Right lobe of liver (tissue), 6 donors: Measurements from ENCODE around the gene PAK2. TPM values are rescaled to one million over a fixed set of nuclear protein-coding genes. Genes with fewer than 3 reads are reported as not detected.
A peak's percentile ranks its signal among the peaks of the same experiment; 100 is the strongest.
"Not testable (repeated sequence)": the region's sequence is repeated elsewhere in the genome, so short reads cannot be mapped to it uniquely, and the experiment has no call there.

Source experiments
- ATAC-seq, 4 donors: fragments of 200-7000 bp; cut with Tn5 transposase; one replicate each; pipeline ENCODE4 v1.9.1; 2020; ENCODE audit warnings: mild to moderate bottlenecking in 4 of 4, moderate library complexity in 4 of 4
- DNase-seq, 3 donors: peaks; one replicate each; pipeline ENCODE4 v3.0.0-alpha.2; 2020
- H3K27ac ChIP-seq, 3 donors: fragments of 200-600 bp; one replicate each; pipeline ENCODE4 v1.8.0; 2022
- H3K27me3 ChIP-seq, 2 donors: fragments of 200-600 bp; one replicate each; pipeline ENCODE4 v1.8.0; 2022
- H3K36me3 ChIP-seq, 4 donors: fragments of 200-600 bp; sonication (generic) in 1 of 4; one replicate each; pipeline versions ENCODE4 v1.5.1 to v1.8.0; 2017 to 2022; ENCODE audit warnings: control low read depth in 1 of 4
- H3K4me1 ChIP-seq, 4 donors: fragments of 200-600 bp; sonication (generic) in 1 of 4; one replicate each; pipeline versions ENCODE4 v1.5.1 to v1.8.0; 2017 to 2022; ENCODE audit warnings: control low read depth in 1 of 4
- H3K4me3 ChIP-seq, 3 donors: fragments of 200-600 bp; one replicate each; pipeline ENCODE4 v1.8.0; 2022
- H3K9me3 ChIP-seq, 4 donors: fragments of 200-600 bp; sonication (generic) in 1 of 4; one replicate each; pipeline versions ENCODE4 v1.5.1 to v1.8.0; 2017 to 2022; ENCODE audit warnings: control low read depth in 1 of 4
- CTCF ChIP-seq, 4 donors: fragments of 200-600 bp in 3 of 4; fragments of 450-650 bp in 1 of 4; IDR thresholded peaks; one replicate each; pipeline versions ENCODE4 v1.5.1 to v1.8.0; 2016 to 2022; ENCODE audit warnings: antibody characterized with exemption in 4 of 4, mild to moderate bottlenecking in 2 of 4
- POLR2A ChIP-seq: fragments of 450-650 bp; IDR thresholded peaks from one replicate; pipeline ENCODE4 v1.6.1; 2017; ENCODE audit warnings: antibody characterized with exemption, mild to moderate bottlenecking
- WGBS: methylation state at CpG from one replicate; pipeline ENCODE4 v1.1.6; 2018; ENCODE audit warnings: low coverage, low lambda C conversion rate; ENCODE audit not compliant: insufficient coverage; ENCODE audit errors: missing lambda C conversion rate; 5-methylcytosine and 5-hydroxymethylcytosine counted together
- intact Hi-C, 2 donors: fragments of 100-400 bp; cut with DNase I; formaldehyde crosslinking; loops; one replicate each; pipeline versions ENCODE4 v1.11.2 to v1.14.1; 2022
- total RNA-seq, 6 experiments: library from RNA; depleted of rRNA in 2 of 6; stranded (reverse); fragments of >200 nt in 2 of 6; fragmentation: NEBNext Ultra II Directional in 3 of 6; extraction: Animal tissue kit (Norgen Biotek cat#: 25700) in 3 of 6; gene quantifications; one replicate each; pipeline versions ENCODE4 v1.1.0 to v1.2.4, GENCODE V29; 2016 to 2023
- donor health status: DM: no; HTN: yes; CAD: no.
- donor health status: DM: no; HTN: no; CAD: no.
- donor health status: DM: no; HTN: no; CAD: no.
- donor health status: DM: no; HTN: yes; CAD: no.
- donor health status: DM: no; HTN: yes; CAD: no.

The PAK2 gene
- total RNA-seq, 6 experiments from 2014 or later: 35.7 to 59.6 (median 42.0) TPM

- Histone ChIP-seq H3K27ac (peak overlapping the region; percentile 91 to 96 (median 91)), H3K9me3 (no peaks in the 10 kb centered on the region), H3K27me3 (no peaks in the 10 kb centered on the region), H3K4me1 (peaks cover 0 to 13% (median 4%) of the 10 kb centered on the region in 4 donors), H3K36me3 (no peaks in the 10 kb centered on the region), H3K4me3 (peak overlapping the region; percentile 81 to 93 (median 92))
- intact Hi-C loops: no loop called here
- WGBS: 2% methylated on average over 5 of the region's 5 CpGs
- TF ChIP-seq CTCF (IDR thresholded peaks at IDR 0.05): no peak
- peak; percentile 31 for TF ChIP-seq POLR2A
- ATAC-seq (peak; percentile 0 to 36 (median 29)), DNase-seq (no peak)
Observed at GRCh38 chr3:196741249-196741889, 1.7 kb downstream of the PAK2 start.

GRCh38 chr3:196743569-196743968 is 3.9 kb downstream of the PAK2 start:
- intact Hi-C loops, H3K4me3 ChIP-seq, H3K36me3 ChIP-seq, DNase-seq, H3K9me3 ChIP-seq, ATAC-seq, H3K27me3 ChIP-seq, H3K27ac ChIP-seq: not testable (repeated sequence)
- peaks cover 0 to 13% (median 4%) of the 10 kb centered on the region in 4 donors for H3K4me1 ChIP-seq
- WGBS: 81% methylated on average over 9 of the region's 10 CpGs

- Histone ChIP-seq H3K27ac (no peak overlapping the region), H3K9me3 (no peaks in the 10 kb centered on the region), H3K27me3 (no peaks in the 10 kb centered on the region), H3K36me3 (no peaks in the 10 kb centered on the region), H3K4me1 (no peaks in the 10 kb centered on the region), H3K4me3 (no peak overlapping the region)
- no peak for TF ChIP-seq CTCF (IDR thresholded peaks at IDR 0.05)
- no peak for TF ChIP-seq POLR2A
- WGBS: 68% methylated on average over 6 of the region's 8 CpGs
- peak in 1 of 4 donors; percentile 43 for ATAC-seq
- intact Hi-C loops: no loop called here
- DNase-seq: no peak
Observed at GRCh38 chr3:196749125-196749524, 9.5 kb downstream of the PAK2 start.

- intact Hi-C loops: no loop called here
- H3K9me3 ChIP-seq: peaks cover 0 to 3% (median 0%) of the 10 kb centered on the region in 4 donors
- H3K4me3 ChIP-seq: no peak overlapping the region
- H3K4me1 ChIP-seq: no peaks in the 10 kb centered on the region
- H3K27me3 ChIP-seq: no peaks in the 10 kb centered on the region
- DNase-seq (no peak), ATAC-seq (no peak)
- no peak for TF ChIP-seq POLR2A
- no peak for TF ChIP-seq CTCF (IDR thresholded peaks at IDR 0.05)
- H3K36me3 ChIP-seq: peaks cover 0 to 3% (median 1%) of the 10 kb centered on the region in 4 donors
- no peak overlapping the region for H3K27ac ChIP-seq
- 100% methylated on average over 1 of the region's 8 CpGs for WGBS
Observed at GRCh38 chr3:196753201-196753600, 13.5 kb downstream of the PAK2 start.

GRCh38 chr3:196754091-196754981 is 14.7 kb downstream of the PAK2 start:
- no peak for ATAC-seq
- Histone ChIP-seq H3K36me3 (peaks cover 0 to 3% (median 1%) of the 10 kb centered on the region in 4 donors), H3K4me1 (no peaks in the 10 kb centered on the region), H3K4me3 (no peak overlapping the region), H3K27me3 (no peaks in the 10 kb centered on the region), H3K9me3 (peaks cover 0 to 3% (median 0%) of the 10 kb centered on the region in 4 donors), H3K27ac (no peak overlapping the region)
- DNase-seq: no peak
- 76% methylated on average over 5 of the region's 9 CpGs for WGBS
- intact Hi-C loops: no loop called here
- no peak for TF ChIP-seq CTCF (IDR thresholded peaks at IDR 0.05)
- no peak for TF ChIP-seq POLR2A
